HG03354 (cell line): ENCODE data around the gene HTRA1.

Experiments used
- ATAC-seq: cut with Tn5 transposase; IDR thresholded peaks from one replicate; pipeline ENCODE4 v1.9.1; 2021; ENCODE audit warnings: mild to moderate bottlenecking; ENCODE audit not compliant: unreplicated experiment, poor library complexity, severe bottlenecking

The HTRA1 gene

GRCh38 chr10:122544493-122544892, 83.1 kb downstream of the HTRA1 start:
- no peak for ATAC-seq

GRCh38 chr10:122546242-122546641, 84.9 kb downstream of the HTRA1 start:
- no peak for ATAC-seq

- no peak for ATAC-seq
Measured at GRCh38 chr10:122548407-122549085, 87.2 kb downstream of the HTRA1 start.

DNA sequence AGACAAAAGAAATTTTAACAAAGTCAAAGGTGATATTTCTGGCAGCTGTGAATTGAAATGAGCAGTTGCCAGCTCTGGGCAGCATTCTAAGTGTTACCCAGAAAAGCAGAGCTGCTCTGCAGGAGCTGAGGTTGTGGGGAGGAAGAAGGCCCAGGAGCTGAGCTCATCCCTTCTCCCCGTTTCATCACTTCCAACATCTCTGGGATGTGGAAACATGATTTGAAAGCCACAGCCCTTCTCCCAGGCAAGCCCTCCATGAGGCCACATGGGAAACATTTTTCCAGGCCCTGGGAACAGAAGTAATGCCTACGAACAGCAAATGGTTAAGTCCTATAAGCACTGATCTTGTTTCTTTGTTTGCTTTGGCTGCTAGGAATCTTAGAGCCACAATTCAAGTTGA, 88.3 kb downstream of the HTRA1 start:
- no peak for ATAC-seq

GRCh38 chr10:122550427-122550826, 89.1 kb downstream of the HTRA1 start:
- no peak for ATAC-seq

DNA sequence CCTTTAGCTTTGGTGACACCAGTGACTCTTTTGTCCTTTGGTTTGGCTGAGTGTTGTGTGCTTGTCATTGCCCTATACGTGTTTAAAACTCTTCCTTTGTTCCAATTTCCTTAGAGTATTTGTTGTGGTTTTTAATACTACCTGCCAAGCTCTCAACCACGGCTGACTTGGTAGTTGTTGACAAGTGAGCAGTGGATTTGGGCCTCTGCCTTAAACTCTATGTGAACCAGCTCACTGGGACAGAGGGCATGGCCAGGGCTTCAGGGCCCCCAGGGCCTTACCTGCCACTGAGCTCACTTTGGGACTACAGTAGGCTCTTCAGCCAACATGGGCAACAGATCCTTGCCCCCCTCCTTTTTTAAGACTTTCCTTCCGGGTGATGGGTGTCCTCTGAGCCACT, 89.6 kb downstream of the HTRA1 start:
- ATAC-seq: no peak

DNA sequence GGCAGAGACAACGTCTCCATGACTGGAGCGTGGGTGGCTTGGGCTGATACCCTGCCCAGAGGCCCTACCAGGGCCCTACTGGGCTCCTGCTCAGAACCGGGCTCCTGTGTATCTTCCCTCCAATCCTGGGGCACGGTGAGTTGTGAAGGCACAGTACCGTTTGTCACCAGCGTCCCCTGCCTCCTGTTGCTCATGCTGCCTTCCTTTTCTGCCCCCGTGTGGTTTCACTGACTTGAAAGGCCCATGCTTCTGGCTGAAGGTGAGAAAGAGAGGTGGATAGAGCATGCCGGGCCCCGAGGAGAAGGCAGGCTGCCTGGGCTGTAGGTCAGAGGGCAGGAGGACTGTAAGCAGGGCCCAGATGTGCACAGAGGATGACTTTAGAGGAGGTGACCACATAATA, 90.1 kb downstream of the HTRA1 start:
- no peak for ATAC-seq

- ATAC-seq: no peak
Measured at GRCh38 chr10:122553341-122553740, 92.0 kb downstream of the HTRA1 start.

DNA sequence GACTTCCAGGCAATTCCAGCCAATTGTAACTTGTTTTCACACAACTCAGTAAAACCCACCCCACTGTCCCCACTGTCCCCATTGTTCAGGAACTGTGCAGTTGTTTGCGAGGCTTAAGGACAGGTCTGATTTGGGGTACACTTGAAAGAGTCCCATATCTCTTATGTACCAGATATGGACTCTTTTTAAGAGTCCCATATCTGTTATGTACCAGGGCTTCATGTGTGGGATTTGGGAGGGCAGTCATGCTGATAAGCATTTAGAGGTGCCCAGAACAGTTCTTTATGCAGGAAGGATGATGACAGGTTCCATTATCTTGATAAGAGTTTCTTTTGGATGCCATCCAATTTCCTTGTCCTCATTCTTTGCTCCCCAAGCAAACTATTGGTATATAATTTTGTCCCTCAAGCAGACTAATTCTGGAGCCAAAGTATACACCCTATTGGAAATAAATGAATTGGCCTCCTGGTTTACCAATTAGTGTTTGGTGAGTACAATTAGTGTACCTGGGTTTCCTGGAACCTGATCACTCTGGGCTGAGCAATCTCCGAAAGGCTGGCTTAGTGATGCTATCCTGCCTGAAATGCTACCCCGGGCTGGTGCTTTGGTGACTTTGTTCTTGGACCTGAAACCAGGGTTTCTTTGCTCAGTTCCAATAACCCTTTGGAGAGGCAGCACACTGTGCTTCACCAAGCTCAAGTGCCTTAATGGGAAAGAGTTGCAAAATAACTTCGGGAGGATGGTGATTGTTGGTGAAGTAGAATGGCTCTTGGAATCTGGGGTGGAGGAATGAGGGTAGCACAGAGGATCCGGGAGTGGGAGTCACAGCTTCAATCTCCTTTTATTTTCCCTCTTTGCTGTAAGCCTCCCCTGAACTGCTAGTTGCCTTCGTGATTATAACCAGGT, 93.0 kb downstream of the HTRA1 start:
- no peak for ATAC-seq

DNA sequence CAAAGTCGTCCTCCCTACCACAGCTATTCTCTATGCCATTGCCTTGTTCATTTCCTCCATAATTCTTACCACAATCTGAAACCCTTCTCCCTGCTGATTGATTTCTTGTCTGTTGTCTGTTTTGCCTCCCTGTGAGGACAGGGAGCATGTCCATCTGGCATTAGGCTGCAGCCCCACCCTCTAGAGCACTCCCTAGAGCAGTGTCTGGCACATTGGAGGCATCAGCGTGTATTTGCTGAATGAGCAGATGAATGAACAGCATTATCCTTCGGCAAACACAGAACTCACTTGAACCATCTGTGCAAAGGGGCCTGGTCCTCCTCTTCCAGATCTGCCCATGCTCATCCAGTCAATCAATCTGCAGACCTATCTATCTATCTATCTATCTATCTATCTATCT, 94.1 kb downstream of the HTRA1 start:
- no peak for ATAC-seq

GRCh38 chr10:122557516-122557915, 96.2 kb downstream of the HTRA1 start:
- ATAC-seq: no peak

DNA sequence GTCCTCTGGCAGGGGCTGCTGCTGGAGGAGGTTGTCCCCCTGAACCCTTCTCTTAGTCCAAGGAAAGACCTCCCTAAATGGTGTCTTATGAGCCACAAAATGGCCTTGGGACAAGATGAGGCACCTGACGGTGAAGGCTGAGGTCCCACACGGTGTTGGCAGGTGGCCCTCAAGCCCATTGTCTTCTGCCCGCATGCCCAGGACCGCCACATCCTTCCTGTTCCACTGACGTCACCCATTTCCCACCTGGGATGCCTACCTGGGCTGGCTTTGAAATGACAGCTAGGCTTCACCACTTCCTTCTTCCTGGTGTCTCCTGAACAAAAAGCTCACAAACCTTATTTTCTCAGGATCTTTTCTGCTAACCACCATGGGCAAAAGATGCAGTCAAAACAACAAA, 97.1 kb downstream of the HTRA1 start:
- no peak for ATAC-seq

DNA sequence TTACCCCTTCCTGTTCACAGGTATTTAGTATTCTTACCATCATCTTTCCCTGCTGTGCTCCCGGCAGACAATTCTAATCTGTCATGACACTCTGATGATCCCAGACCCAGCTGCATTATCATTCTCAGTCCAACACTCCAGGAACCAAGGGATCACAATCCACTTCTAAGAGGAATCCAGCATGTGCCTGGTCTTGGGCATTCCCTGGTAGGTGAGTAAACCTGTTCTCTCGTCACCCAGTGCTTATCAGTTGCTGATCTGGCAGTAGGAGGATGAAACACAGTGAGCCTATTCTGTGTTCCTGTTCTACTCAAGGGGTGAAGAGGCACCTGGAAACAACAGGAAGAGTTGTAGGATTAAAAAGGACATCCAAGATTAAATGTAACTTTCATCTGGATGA, 97.9 kb downstream of the HTRA1 start:
- ATAC-seq: no peak

GRCh38 chr10:122560279-122560804, 99.0 kb downstream of the HTRA1 start, which contains the start of gene DMBT1:
Gene DMBT1, plus strand, starts transcription at chr10:122560754. Its CDS starts 17 bp downstream, at chr10:122560771.
- ATAC-seq: no peak

GRCh38 chr10:122561212-122561611, 99.9 kb downstream of the HTRA1 start:
- no peak for ATAC-seq

DNA sequence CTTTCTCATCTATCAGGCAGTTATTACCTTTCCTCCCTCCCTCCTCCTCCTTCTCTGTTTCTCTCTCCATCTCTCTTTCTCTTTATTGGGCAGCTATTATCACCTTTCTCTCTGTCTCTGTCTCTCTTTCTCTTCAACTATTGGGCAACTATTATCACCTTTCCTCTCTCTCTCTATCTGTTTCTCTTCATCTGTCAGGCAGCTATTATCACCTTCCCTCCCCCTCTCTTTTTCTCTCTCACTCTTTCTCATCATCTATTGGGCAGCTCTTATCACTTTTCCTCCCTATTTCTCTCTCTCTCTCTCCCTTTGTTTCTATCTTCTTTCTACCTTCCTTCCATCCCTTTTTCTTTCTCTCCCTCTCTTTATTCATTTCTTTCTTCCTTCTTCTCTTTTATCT, 100.4 kb downstream of the HTRA1 start:
- no peak for ATAC-seq
